Parietal lobe (tissue), 1 donor: ENCODE measurements around the gene UBB. TPM values are rescaled to one million over a fixed set of nuclear protein-coding genes. Genes with fewer than 3 reads are reported as not detected.

Source experiments
- total RNA-seq: library from RNA; depleted of rRNA; stranded (reverse); fragments of >200 nt; gene quantifications from one replicate; pipeline ENCODE4 v1.2.3, GENCODE V29; 2014

The UBB gene
- 847 TPM for total RNA-seq

GRCh38 chr17:16380640-16381495, at the start of gene UBB:
TSS of gene UBB (plus strand) at chr17:16381091. CDS start at chr17:16381908, 817 bp downstream.

GRCh38 chr17:16353317-16354174, 27.3 kb upstream of the UBB start, which contains the start of gene CENPV:
TSS of gene CENPV (minus strand) at chr17:16353469. CDS start at chr17:16353436, 33 bp downstream.

GRCh38 chr17:16415031-16415924, 34.4 kb downstream of the UBB start, which contains the start of gene TRPV2:
TSS of gene TRPV2 (plus strand) at chr17:16415571. CDS start at chr17:16417669, 2,098 bp downstream.

Other genes starting within 250 kb of the UBB start
- gene NCOR1, start 165.6 kb upstream of the UBB start, total RNA-seq: 205 TPM
- gene PIGL, start 163.9 kb upstream of the UBB start, total RNA-seq: 59.5 TPM
- gene CENPV, start 27.6 kb upstream of the UBB start, total RNA-seq: 98.9 TPM
- 1.3 TPM for gene TRPV2, start 34.5 kb downstream of the UBB start, total RNA-seq
- gene LRRC75A, start 111.1 kb downstream of the UBB start, total RNA-seq: 7.5 TPM
- 32.6 TPM for gene ZNF287, start 188.1 kb downstream of the UBB start, total RNA-seq